A673 (cell line): Measurements from ENCODE around the gene LRIG3. TPM values are rescaled to one million over a fixed set of nuclear protein-coding genes. Genes with fewer than 3 reads are reported as not detected.

Source experiments
- Bru-seq: library from RNA; stranded (reverse); fragments of 400-500 nt; gene quantifications from one replicate; lab custom pipeline; 2021; lab: Mats Ljungman, UMichigan
- BruChase-seq, 2 experiments: library from RNA; stranded (reverse); fragments of 400-500 nt; gene quantifications; one replicate each; lab custom pipeline; 2021; lab: Mats Ljungman, UMichigan
- BruUV-seq: library from RNA; stranded (reverse); fragments of 400-500 nt; replicated peaks from 2 replicates; lab custom pipeline; 2021; lab: Mats Ljungman, UMichigan
- CTCF ChIA-PET: fragments of 300-600 bp; sonication (Branson Sonifier 250); formaldehyde crosslinking; loops from one replicate; lab custom pipeline; 2022; ENCODE audit warnings: antibody characterized with exemption; lab: Charles Lee
- POLR2A ChIA-PET: fragments of 300-600 bp; sonication (Branson Sonifier 250); formaldehyde crosslinking; loops from one replicate; lab custom pipeline; 2022; ENCODE audit warnings: antibody characterized with exemption; ENCODE audit not compliant: low non-redundant PET; lab: Charles Lee
- DNase-seq: peaks from one replicate; pipeline ENCODE4 v3.0.0-alpha.2; 2015; ENCODE audit warnings: low spot score
- H3K27ac ChIP-seq: fragments of 200-600 bp; sonication (generic); 2 replicates; pipeline ENCODE4 v1.5.1; 2016; ENCODE audit warnings: mixed run types, low read depth, mild to moderate bottlenecking, mixed read lengths, antibody characterized with exemption, low read length; ENCODE audit not compliant: poor library complexity, severe bottlenecking
- H3K27me3 ChIP-seq: fragments of 200-600 bp; sonication (generic); replicated peaks from 2 replicates; pipeline ENCODE4 v1.6.1; 2017; ENCODE audit warnings: mixed run types, low read depth, mild to moderate bottlenecking, mixed read lengths, antibody characterized with exemption, low read length; ENCODE audit not compliant: insufficient read depth, poor library complexity
- H3K36me3 ChIP-seq: fragments of 200-600 bp; sonication (generic); 2 replicates; pipeline ENCODE4 v1.6.1; 2016; ENCODE audit warnings: mixed run types, mild to moderate bottlenecking, mixed read lengths, antibody characterized with exemption, low read length; ENCODE audit not compliant: insufficient read depth, poor library complexity, severe bottlenecking
- H3K4me1 ChIP-seq: fragments of 200-600 bp; sonication (generic); 2 replicates; pipeline ENCODE4 v1.6.1; 2017; ENCODE audit warnings: mixed run types, mild to moderate bottlenecking, mixed read lengths, antibody characterized with exemption, low read length; ENCODE audit not compliant: insufficient read depth, poor library complexity, severe bottlenecking
- H3K4me3 ChIP-seq: fragments of 200-600 bp; sonication (generic); 2 replicates; pipeline ENCODE4 v1.5.1; 2016; ENCODE audit warnings: low read depth, mixed run types, mild to moderate bottlenecking, mixed read lengths, low read length; ENCODE audit not compliant: poor library complexity, severe bottlenecking
- H3K9me3 ChIP-seq: fragments of 200-600 bp; sonication (generic); 2 replicates; pipeline ENCODE4 v1.6.1; 2016; ENCODE audit warnings: mixed run types, low read depth, mild to moderate bottlenecking, mixed read lengths, antibody characterized with exemption, low read length; ENCODE audit not compliant: poor library complexity, severe bottlenecking
- EZH2 ChIP-seq: fragments of 200-600 bp; sonication (generic); IDR thresholded peaks from 2 replicates; pipeline ENCODE4 v1.6.1; 2017; ENCODE audit warnings: borderline replicate concordance, low read depth, mild to moderate bottlenecking, mixed read lengths, antibody characterized with exemption, low read length; ENCODE audit not compliant: poor library complexity, severe bottlenecking
- intact Hi-C: fragments of 100-400 bp; cut with micrococcal nuclease; formaldehyde crosslinking; loops from one replicate; pipeline ENCODE4 v1.10.0; 2022; ENCODE audit not compliant: unreplicated experiment
- long read RNA-seq: library from polyadenylated mRNA; stranded (forward); transcript quantifications from one replicate; pipeline ENCODE4 v2.0.0, GENCODE V29; 2022
- total RNA-seq: library from RNA; stranded (reverse); gene quantifications from 2 replicates; pipeline ENCODE4 v1.2.3, GENCODE V29; 2021
- TF ChIP-seq, protein P1 (sequence below): fragments of 300-800, 200-600 bp; sonication (generic); conservative IDR thresholded peaks from 2 replicates; pipeline ENCODE4 v1.5.1; 2017; ENCODE audit warnings: low read depth, mild to moderate bottlenecking, antibody characterized with exemption, low read length, moderate library complexity, mixed read lengths

LRIG3 gene, protein sequence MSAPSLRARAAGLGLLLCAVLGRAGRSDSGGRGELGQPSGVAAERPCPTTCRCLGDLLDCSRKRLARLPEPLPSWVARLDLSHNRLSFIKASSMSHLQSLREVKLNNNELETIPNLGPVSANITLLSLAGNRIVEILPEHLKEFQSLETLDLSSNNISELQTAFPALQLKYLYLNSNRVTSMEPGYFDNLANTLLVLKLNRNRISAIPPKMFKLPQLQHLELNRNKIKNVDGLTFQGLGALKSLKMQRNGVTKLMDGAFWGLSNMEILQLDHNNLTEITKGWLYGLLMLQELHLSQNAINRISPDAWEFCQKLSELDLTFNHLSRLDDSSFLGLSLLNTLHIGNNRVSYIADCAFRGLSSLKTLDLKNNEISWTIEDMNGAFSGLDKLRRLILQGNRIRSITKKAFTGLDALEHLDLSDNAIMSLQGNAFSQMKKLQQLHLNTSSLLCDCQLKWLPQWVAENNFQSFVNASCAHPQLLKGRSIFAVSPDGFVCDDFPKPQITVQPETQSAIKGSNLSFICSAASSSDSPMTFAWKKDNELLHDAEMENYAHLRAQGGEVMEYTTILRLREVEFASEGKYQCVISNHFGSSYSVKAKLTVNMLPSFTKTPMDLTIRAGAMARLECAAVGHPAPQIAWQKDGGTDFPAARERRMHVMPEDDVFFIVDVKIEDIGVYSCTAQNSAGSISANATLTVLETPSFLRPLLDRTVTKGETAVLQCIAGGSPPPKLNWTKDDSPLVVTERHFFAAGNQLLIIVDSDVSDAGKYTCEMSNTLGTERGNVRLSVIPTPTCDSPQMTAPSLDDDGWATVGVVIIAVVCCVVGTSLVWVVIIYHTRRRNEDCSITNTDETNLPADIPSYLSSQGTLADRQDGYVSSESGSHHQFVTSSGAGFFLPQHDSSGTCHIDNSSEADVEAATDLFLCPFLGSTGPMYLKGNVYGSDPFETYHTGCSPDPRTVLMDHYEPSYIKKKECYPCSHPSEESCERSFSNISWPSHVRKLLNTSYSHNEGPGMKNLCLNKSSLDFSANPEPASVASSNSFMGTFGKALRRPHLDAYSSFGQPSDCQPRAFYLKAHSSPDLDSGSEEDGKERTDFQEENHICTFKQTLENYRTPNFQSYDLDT
- total RNA-seq (13.4 and 13.6 TPM in 2 replicates), Bru-seq, nascent RNA (percentile 81 among the genes with signal in this experiment), BruChase-seq, experiment 1, labeled RNA remaining after a 2-hour chase (percentile 67 among the genes with signal in this experiment), BruChase-seq, experiment 2, labeled RNA remaining after a 6-hour chase (percentile 47 among the genes with signal in this experiment)
- long read RNA-seq, full-length matches to known transcripts, result 11 of 12 reads
- long read RNA-seq, partial matches to known transcripts, result 0 of 12 reads
- long read RNA-seq, other reads (novel, unspliced or antisense), result 1 of 12 reads

DNA sequence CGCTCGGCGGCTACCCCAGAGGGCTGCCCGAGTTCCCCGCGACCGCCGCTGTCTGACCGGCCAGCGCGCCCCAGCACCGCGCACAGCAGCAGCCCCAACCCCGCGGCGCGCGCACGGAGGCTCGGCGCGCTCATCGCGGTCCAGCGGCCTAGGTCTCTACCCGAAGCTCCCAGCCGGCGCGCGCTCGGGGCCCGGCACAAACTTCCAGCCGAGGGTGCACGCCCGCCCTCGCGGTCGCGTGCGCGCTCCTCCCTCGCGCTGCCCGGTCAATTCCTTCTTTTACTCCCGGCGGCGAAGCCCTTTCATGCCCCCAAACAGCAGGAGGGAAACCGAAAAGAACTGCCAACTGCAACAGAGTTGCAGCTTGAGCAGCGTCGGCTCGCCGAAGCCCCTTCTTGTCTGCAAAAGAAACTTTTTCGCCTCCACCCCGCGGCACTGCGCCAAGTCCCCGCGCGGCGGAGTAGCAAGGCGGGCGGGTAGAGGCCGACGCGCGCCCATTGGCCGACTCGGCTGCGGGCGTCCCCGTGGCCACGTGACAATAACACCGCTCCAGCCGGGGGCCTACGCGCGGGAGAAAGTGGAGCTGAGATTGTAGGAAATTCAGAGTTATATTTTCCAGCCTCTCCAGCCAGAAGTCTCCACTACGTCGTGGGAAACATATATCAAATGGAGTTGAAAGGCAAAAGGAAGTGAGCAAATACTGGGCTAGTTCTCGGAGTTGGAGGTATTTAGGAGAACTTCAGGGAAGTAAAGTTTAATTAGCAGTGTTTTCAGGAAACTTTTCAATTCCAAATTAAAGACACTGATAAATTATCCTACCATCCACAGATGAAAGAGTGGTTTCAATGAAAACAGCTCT is at the start of gene LRIG3:
Gene LRIG3 (minus strand): TSS at position 403 of the 859 bp plus-strand sequence. CDS start 269 bp downstream, at position 134.
- H3K27ac ChIP-seq, result peak within 1 kb of the TSS; percentile 77
- TF ChIP-seq EZH2, result no peak
- TF ChIP-seq, protein P1, sequence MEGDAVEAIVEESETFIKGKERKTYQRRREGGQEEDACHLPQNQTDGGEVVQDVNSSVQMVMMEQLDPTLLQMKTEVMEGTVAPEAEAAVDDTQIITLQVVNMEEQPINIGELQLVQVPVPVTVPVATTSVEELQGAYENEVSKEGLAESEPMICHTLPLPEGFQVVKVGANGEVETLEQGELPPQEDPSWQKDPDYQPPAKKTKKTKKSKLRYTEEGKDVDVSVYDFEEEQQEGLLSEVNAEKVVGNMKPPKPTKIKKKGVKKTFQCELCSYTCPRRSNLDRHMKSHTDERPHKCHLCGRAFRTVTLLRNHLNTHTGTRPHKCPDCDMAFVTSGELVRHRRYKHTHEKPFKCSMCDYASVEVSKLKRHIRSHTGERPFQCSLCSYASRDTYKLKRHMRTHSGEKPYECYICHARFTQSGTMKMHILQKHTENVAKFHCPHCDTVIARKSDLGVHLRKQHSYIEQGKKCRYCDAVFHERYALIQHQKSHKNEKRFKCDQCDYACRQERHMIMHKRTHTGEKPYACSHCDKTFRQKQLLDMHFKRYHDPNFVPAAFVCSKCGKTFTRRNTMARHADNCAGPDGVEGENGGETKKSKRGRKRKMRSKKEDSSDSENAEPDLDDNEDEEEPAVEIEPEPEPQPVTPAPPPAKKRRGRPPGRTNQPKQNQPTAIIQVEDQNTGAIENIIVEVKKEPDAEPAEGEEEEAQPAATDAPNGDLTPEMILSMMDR, result no peak
- ChIA-PET POLR2A (no interaction called here), CTCF (no interaction called here)
- no peaks in the 10 kb centered on the region for H3K9me3 ChIP-seq
- peak within 1 kb of the TSS; percentile 67 for H3K4me3 ChIP-seq
- intact Hi-C loops, result no loop called here
- no peaks in the 10 kb centered on the region for H3K27me3 ChIP-seq
- peaks cover 22% of the 10 kb centered on the region for H3K4me1 ChIP-seq
- no TSS peak for BruUV-seq
- DNase-seq, result peak; percentile 95
- H3K36me3 ChIP-seq, result no peaks in the 10 kb centered on the region

GRCh38 chr12:58969237-58969636 is 48.9 kb upstream of the LRIG3 start:
- Histone ChIP-seq H3K4me3 (no peak overlapping the region), H3K27ac (no peak overlapping the region), H3K4me1 (no peaks in the 10 kb centered on the region), H3K36me3 (no peaks in the 10 kb centered on the region), H3K9me3 (no peaks in the 10 kb centered on the region), H3K27me3 (no peaks in the 10 kb centered on the region)
- intact Hi-C loops, result no loop called here
- POLR2A ChIA-PET, result no interaction called here
- TF ChIP-seq EZH2, result no peak
- TF ChIP-seq, protein P1, result no peak
- CTCF ChIA-PET, result no interaction called here
- no TSS peak for BruUV-seq
- DNase-seq, result no peak
